Activated CD4-positive, alpha-beta memory T cell treated with anti-CD3 and anti-CD28 coated beads for 36 hours (primary cell): ENCODE measurements around the gene CHRNE. TPM values are rescaled to one million over a fixed set of nuclear protein-coding genes. Genes with fewer than 3 reads are reported as not detected.
"Not testable (repeated sequence)": the region's sequence is repeated elsewhere in the genome, so short reads cannot be mapped to it uniquely, and the experiment has no call there.

Source experiments
- CTCF ChIA-PET: fragments of 350-600 bp; sonication (Branson Sonifier 250); formaldehyde crosslinking; loops from one replicate; lab custom pipeline; 2021; ENCODE audit warnings: antibody characterized with exemption, inconsistent platforms; lab: Charles Lee
- POLR2A ChIA-PET: fragments of 350-600 bp; sonication (Branson Sonifier 250); formaldehyde crosslinking; loops from one replicate; lab custom pipeline; 2021; ENCODE audit warnings: antibody characterized with exemption; lab: Charles Lee
- DNase-seq: peaks from one replicate; pipeline ENCODE4 v3.0.0-alpha.2; 2020
- H3K27ac Mint-ChIP-seq: one replicate; pipeline ENCODE4 v1.8.0; 2021; ENCODE audit warnings: mixed read lengths
- H3K27me3 Mint-ChIP-seq: one replicate; pipeline ENCODE4 v1.8.0; 2021; ENCODE audit warnings: mixed read lengths
- H3K36me3 Mint-ChIP-seq: one replicate; pipeline ENCODE4 v1.8.0; 2021; ENCODE audit warnings: mixed read lengths
- H3K4me1 Mint-ChIP-seq: one replicate; pipeline ENCODE4 v1.8.0; 2021; ENCODE audit warnings: low read depth, mixed read lengths
- H3K4me3 Mint-ChIP-seq: one replicate; pipeline ENCODE4 v1.8.0; 2021; ENCODE audit warnings: mild to moderate bottlenecking, mixed read lengths
- H3K9me3 Mint-ChIP-seq: one replicate; pipeline ENCODE4 v1.8.0; 2021; ENCODE audit warnings: mixed read lengths
- intact Hi-C: fragments of 100-400 bp; cut with micrococcal nuclease; formaldehyde crosslinking; loops from one replicate; pipeline ENCODE4 v1.15.1; 2023
- total RNA-seq, 2 experiments: library from RNA; stranded (reverse); gene quantifications; one replicate each; pipeline ENCODE4 v1.2.3, GENCODE V29; 2021

Gene CHRNE
- total RNA-seq, 2 experiments from 2014 or later: 0.45 to 0.56 TPM

DNA sequence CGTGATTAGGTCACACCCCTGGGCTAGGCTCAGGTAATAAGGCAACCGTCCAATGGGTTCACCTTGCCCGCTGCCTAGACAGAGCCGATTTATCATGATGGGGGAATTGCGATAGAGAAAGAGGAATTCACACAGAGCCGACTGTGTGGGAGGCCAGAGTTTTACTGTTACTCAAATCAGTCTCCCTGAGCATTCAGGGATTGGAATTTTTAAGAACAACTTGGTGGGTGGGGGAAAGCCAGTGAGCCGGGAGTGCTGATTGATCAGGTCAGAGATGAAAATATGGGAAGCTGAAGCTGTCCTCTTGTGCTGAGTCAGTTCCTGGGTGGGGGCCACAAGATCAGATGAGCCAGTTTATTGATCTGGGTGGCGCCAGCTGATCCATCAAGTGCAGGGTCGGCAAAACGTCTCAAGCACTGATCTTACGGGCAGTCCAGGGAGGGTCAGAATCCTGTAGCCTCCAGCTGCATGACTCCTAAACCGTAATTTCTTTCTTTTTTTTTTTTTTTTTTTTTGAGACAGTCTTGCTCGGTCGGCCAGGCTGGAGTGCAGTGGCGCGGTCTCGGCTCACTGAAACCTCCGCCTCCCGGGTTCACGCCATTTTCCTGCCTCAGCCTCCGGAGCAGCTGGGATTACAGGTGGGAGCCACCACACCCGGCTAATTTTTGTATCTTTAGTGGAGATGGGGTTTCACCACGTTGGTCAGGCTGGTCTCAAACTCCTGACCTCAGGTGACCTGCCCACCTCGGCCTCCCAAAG is 23.9 kb upstream of the CHRNE start:
- DNase-seq, intact Hi-C loops, CTCF ChIA-PET, H3K27ac Mint-ChIP-seq, H3K9me3 Mint-ChIP-seq, H3K36me3 Mint-ChIP-seq, H3K4me3 Mint-ChIP-seq, H3K4me1 Mint-ChIP-seq, H3K27me3 Mint-ChIP-seq: not testable (repeated sequence)
- POLR2A ChIA-PET: interaction anchor here (1.8 kb wide), 1 partner anchor 13 kb away, joined by 5 read pairs; the partner anchor contains the start of genes RNF167 and SLC25A11

DNA sequence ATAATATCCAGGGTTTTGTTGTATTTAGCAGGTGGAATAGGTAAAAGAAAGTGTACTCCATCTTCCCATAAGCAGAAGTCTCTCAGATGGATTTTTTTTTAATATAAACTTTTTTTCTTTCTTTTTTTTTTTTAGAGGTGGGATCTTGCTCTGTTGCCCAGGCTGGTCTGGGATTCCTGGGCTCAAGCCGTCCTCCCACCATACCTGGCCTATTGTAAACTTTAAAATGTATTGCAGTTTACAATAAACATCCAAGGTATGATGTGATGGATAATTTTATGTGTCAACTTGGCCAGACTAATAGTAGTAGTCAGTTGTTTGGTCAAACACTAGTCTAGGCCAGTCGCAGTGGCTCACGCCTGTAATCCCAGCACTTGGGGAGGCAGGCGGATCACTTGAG is 18.4 kb upstream of the CHRNE start:
- Mint-ChIP-seq H3K27me3 (no peaks in the 10 kb centered on the region), H3K27ac (no peak overlapping the region), H3K9me3 (no peaks in the 10 kb centered on the region), H3K36me3 (no peaks in the 10 kb centered on the region), H3K4me3 (no peak overlapping the region), H3K4me1 (no peaks in the 10 kb centered on the region)
- intact Hi-C loops: no loop called here
- ChIA-PET POLR2A (no interaction called here), CTCF (interaction anchor here (1.2 kb wide), 1 partner anchor 13 kb away, joined by 3 read pairs; no protein-coding TSS in a partner anchor)
- no peak for DNase-seq

DNA sequence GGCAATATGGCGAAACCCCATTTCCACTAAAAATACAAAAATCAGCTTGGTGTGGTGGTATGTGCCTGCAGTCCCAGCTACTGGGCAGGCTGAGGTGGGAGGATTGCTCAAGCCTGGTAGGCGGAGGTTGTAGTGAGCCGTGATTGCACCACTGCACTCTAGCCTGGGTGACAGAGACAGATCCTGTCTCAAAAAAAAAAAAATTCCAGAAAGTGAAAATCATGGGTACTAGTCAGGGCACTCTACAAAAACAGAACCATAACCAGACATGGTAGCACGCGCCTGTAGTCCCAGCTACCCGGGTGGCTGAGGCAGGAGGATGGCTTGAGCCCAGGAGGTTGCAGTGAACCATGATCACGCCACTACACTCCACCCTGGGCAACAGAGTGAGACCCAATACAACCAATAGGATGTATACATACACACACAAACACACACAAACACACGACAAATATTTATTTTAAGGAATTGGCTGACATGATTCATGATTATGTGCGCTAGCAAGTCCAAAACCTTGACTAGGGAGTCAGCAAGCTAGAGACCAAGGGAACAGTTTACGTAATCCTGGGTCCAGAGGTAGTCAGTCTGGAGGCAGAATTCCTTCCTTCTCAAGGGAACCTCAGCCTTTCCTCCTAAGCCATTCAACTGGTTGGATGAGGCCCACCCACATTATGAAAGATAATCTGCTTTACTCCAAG is 17.6 kb upstream of the CHRNE start:
- Mint-ChIP-seq H3K9me3 (no peaks in the 10 kb centered on the region), H3K27me3 (no peaks in the 10 kb centered on the region), H3K27ac (no peak overlapping the region), H3K4me3 (no peak overlapping the region), H3K4me1 (no peaks in the 10 kb centered on the region), H3K36me3 (no peaks in the 10 kb centered on the region)
- ChIA-PET POLR2A (interaction anchor here (0.9 kb wide), 1 partner anchor 12 kb away, joined by 5 read pairs; no protein-coding TSS in a partner anchor), CTCF (interaction anchor here (1.2 to 1.6 kb wide), 3 partner anchors 12 to 19 kb away, joined by 3 to 4 read pairs (median 3); partner anchors contain the start of genes RNF167 and SLC25A11)
- intact Hi-C loops: no loop called here
- DNase-seq: no peak

DNA sequence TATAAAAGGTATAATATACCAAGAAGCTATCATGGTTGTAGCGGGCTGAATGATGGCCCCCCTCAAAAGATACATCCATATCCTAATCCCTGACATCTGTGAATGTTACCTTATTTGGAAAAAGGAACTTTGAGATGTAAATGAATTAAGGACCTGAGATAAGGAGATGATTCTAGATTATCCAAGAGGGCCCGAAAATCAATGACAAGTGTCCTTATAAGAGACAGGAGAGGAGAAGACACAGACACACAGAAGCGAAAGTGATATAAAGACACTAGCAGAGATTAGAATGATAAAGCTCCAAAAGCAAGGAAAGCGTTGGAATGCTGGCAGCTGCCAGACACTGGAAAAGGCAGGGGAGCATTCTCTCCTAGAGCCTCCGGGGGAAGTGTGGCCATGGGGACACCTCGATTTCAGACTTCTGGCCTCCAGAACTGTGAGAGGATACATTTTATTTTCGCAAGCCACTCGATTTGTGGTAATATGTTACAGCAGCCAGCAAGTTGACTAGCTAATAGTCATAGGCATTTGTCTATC is 16.7 kb upstream of the CHRNE start:
- Mint-ChIP-seq H3K9me3 (no peaks in the 10 kb centered on the region), H3K36me3 (no peaks in the 10 kb centered on the region), H3K27me3 (no peaks in the 10 kb centered on the region), H3K4me3 (no peak overlapping the region), H3K4me1 (no peaks in the 10 kb centered on the region), H3K27ac (no peak overlapping the region)
- intact Hi-C loops: no loop called here
- DNase-seq: no peak
- ChIA-PET CTCF (interaction anchor here (1.2 to 1.6 kb wide), 3 partner anchors 11 to 20 kb away, joined by 3 to 4 read pairs (median 3); partner anchors contain the start of genes CHRNE, RNF167 and SLC25A11), POLR2A (no interaction called here)

DNA sequence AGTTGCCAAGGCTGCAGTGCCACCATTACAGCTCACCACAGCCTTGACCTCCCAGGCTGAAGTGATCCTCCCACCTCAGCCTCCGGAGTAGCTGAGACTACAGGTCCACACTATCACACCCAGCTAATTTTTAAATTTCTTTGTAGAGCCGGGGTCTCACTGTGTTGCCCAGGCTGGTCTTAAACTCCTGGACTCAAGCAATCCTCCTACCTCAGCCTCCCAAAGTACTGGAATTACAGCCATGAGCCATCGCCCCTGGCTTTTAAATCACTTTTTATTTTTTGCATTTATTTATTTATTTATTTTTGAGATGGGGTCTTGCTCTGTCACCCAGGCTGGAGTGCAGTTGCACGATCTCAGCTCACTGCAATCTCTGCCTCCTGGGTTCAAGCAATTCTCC is 11.7 kb upstream of the CHRNE start:
- DNase-seq, H3K4me1 Mint-ChIP-seq, H3K27ac Mint-ChIP-seq, H3K4me3 Mint-ChIP-seq, H3K36me3 Mint-ChIP-seq, intact Hi-C loops, H3K27me3 Mint-ChIP-seq, H3K9me3 Mint-ChIP-seq: not testable (repeated sequence)
- POLR2A ChIA-PET: interaction anchor here (1.0 kb wide), 1 partner anchor 10 kb away, joined by 3 read pairs; no protein-coding TSS in a partner anchor
- CTCF ChIA-PET: interaction anchor here (1.2 kb wide), 1 partner anchor 10 kb away, joined by 3 read pairs; no protein-coding TSS in a partner anchor

DNA sequence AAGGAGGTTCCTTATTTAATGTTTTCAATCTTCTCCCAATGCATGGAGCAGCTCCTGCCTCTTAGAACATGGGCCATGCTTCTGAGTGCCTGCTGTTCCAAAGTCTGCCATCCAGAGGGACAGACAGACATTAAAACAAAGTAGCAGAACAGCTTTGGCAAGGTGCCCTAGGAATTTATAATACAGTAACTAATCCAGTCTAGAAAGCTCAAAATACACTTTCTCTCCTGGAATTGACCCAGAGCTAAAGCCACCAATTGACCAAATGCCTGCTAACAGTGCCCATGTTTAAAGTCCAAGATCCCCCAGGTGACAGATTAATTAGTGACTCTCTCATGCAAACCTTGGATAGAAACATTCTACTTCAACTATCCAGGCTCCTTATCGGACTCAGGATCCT is 11.1 kb upstream of the CHRNE start:
- Mint-ChIP-seq H3K27me3 (no peaks in the 10 kb centered on the region), H3K27ac (no peak overlapping the region), H3K4me3 (no peak overlapping the region), H3K36me3 (no peaks in the 10 kb centered on the region), H3K9me3 (no peaks in the 10 kb centered on the region), H3K4me1 (no peaks in the 10 kb centered on the region)
- no peak for DNase-seq
- intact Hi-C loops: no loop called here
- CTCF ChIA-PET: no interaction called here
- POLR2A ChIA-PET: interaction anchor here (1.0 kb wide), 1 partner anchor 10 kb away, joined by 3 read pairs; no protein-coding TSS in a partner anchor

DNA sequence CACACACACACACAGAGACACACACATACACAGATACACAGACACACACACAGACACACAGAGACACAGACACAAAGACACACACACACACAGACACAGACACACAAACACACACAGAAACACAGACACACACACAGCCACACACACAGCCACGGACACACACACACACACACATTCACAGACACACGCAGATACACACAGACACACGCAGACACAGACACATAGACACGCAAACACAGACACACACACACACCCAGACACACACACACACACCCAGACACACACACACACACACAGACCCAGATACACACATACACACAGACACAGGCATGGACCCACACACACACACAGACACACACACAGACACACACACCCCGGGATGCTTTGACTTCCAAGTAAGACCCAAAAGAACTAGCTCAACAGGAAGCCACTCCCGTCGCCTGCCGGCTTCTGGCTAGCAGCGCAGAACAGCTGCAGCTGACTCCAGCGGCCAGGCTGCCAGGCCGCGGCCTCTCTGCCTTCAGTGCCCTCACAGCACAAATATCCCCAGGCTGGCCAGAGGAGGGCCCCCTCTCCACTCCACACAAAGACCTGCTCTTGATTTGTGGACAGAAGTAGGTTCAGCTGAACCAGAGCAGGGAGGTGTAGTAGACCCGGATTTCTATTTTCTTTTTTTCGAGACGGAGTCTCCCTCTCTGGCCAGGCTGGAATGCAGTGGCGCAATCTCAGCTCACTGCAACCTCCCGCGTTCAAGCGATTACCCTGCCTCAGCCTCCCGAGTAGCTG is 6.0 kb upstream of the CHRNE start:
- POLR2A ChIA-PET: interaction anchor here (0.5 to 1.0 kb wide), 5 partner anchors 31 to 548 kb away, joined by 3 read pairs; partner anchors contain the start of genes PFN1, RNF167 and SLC25A11
- H3K9me3 Mint-ChIP-seq: no peaks in the 10 kb centered on the region
- no peaks in the 10 kb centered on the region for H3K27me3 Mint-ChIP-seq
- H3K4me3 Mint-ChIP-seq: no peak overlapping the region
- H3K36me3 Mint-ChIP-seq: no peaks in the 10 kb centered on the region
- H3K4me1 Mint-ChIP-seq: no peaks in the 10 kb centered on the region
- intact Hi-C loops: loop anchor here (1.0 to 5.0 kb wide), 4 partner anchors 30 to 153 kb away; partner anchors contain the start of gene CAMTA2
- peak; percentile 89 for DNase-seq
- no peak overlapping the region for H3K27ac Mint-ChIP-seq
- CTCF ChIA-PET: interaction anchor here (0.6 to 2.2 kb wide), 30 partner anchors 9 to 202 kb away, joined by 3 to 16 read pairs (median 4); partner anchors contain the start of genes C17orf107, INCA1, KIF1C and RNF167

DNA sequence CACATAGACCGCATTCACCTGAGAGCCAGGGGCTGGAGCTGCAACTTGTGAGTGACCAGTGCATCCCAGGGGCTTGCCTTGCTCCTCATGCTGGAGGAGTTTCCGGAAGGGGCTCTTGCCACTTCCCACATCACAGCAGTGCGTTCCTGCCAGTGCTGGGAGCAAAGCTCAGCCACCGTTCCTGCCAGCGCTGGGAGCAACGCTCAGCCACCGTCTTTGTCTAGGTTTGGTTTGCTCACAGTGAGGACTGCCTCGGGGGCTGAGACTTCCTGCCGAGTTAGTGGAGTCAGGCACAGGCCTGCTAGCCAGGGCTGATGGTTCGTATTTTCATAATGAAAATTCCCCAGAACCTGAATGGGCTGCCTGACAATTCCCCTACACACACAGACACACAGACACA is 5.4 kb upstream of the CHRNE start:
- Mint-ChIP-seq H3K27ac (no peak overlapping the region), H3K27me3 (no peaks in the 10 kb centered on the region), H3K36me3 (no peaks in the 10 kb centered on the region), H3K9me3 (no peaks in the 10 kb centered on the region), H3K4me1 (peaks cover 4% of the 10 kb centered on the region), H3K4me3 (no peak overlapping the region)
- peak; percentile 34 for DNase-seq
- ChIA-PET POLR2A (interaction anchor here (0.5 to 0.8 kb wide), 2 partner anchors 37 to 199 kb away, joined by 3 read pairs; no protein-coding TSS in a partner anchor), CTCF (interaction anchor here (0.6 to 2.2 kb wide), 23 partner anchors 8 to 203 kb away, joined by 3 to 16 read pairs (median 4); partner anchors contain the start of genes C17orf107, INCA1, KIF1C and RNF167)
- intact Hi-C loops: loop anchor here (5.0 kb wide), 1 partner anchor 79 kb away; the partner anchor contains the start of gene CAMTA2

DNA sequence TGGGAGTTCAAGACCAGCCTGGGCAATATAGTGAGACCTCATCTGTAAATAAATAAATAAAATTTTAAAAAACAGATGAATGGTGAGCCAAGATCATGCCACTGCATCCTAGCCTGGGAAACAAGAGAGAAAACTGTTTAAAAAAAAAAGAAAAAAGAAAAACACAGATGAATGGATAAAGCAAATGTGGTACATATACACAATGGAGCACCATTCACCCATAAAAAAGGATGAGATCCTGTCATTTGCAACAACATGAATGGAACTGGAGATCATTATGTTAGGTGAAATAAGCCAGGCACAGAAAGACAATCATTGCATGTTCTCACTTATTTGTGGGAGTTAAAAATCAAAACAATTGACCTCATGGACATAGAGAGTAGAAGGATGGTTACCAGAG is 3.7 kb upstream of the CHRNE start:
- not testable (repeated sequence) for DNase-seq

DNA sequence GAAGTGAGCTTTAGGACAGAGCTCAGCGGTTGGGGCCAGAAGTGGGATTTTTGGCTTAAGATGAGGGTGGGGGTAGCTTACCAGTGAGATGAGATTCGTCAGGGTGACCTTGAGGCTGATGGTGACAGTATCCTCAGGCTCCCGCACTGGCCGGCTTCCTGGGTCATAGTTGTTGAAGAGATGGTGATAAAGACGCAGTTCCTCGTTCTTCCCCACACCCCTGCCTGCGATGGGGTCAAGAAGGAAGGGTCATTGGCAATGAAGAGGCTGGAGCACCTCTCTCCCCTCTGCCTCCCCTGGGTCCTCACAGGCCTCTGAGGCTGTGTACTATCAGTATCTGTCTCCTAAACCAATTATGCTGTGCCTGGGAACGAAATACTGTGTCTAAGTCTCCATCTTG is 358 bp downstream of the CHRNE start:
- CTCF ChIA-PET: interaction anchor here (0.8 to 2.1 kb wide), 15 partner anchors 10 to 687 kb away, joined by 3 to 10 read pairs (median 4); partner anchors contain the start of genes GLTPD2, RNF167, SLC25A11 and SPAG7
- POLR2A ChIA-PET: interaction anchor here (1.1 kb wide), 1 partner anchor 67 kb away, joined by 3 read pairs; no protein-coding TSS in a partner anchor
- no peak for DNase-seq
- Mint-ChIP-seq H3K4me3 (no peak overlapping the region), H3K4me1 (peaks cover 36% of the 10 kb centered on the region), H3K27ac (no peak overlapping the region), H3K36me3 (no peaks in the 10 kb centered on the region), H3K9me3 (no peaks in the 10 kb centered on the region), H3K27me3 (peaks cover 1% of the 10 kb centered on the region)
- intact Hi-C loops: loop anchor here (2.0 to 5.0 kb wide), 2 partner anchors 38 to 110 kb away; partner anchors contain the start of genes RNF167 and SLC25A11

More for the DNA sequence above, 3.7 kb upstream of the CHRNE start:
- H3K36me3 Mint-ChIP-seq, H3K4me3 Mint-ChIP-seq, H3K27ac Mint-ChIP-seq, CTCF ChIA-PET, H3K9me3 Mint-ChIP-seq, POLR2A ChIA-PET, H3K27me3 Mint-ChIP-seq: not testable (repeated sequence)
- intact Hi-C loops: loop anchor here (5.0 kb wide), 1 partner anchor 81 kb away; the partner anchor contains the start of gene CAMTA2
- H3K4me1 Mint-ChIP-seq: peaks cover 17% of the 10 kb centered on the region
